Lung (tissue), 12 donors: Measurements from ENCODE around the gene EVX1. TPM values are rescaled to one million over a fixed set of nuclear protein-coding genes. Genes with fewer than 3 reads are reported as not detected.

Experiments
- ATAC-seq: fragments of 200-7000 bp; cut with Tn5 transposase; one replicate; pipeline ENCODE4 v1.9.1; 2020; ENCODE audit warnings: moderate number of reproducible peaks; ENCODE audit not compliant: insufficient read depth, low FRiP score
- DNase-seq, 3 donors: peaks; one replicate each; pipeline ENCODE4 v3.0.0-alpha.2; 2013 to 2017
- H3K27ac ChIP-seq, 2 donors: one replicate each; pipeline ENCODE4 v1.5.1; 2013; ENCODE audit warnings: mild to moderate bottlenecking in 2 of 2, moderate library complexity in 2 of 2, control low read depth in 1 of 2, inconsistent platforms in 1 of 2, low read depth in 1 of 2, low read length in 1 of 2
- H3K27me3 ChIP-seq, 3 donors: one replicate each; pipeline ENCODE4 v1.5.1; 2013; ENCODE audit warnings: low read length in 2 of 3; ENCODE audit not compliant: control insufficient read depth in 3 of 3, insufficient read depth in 3 of 3
- H3K36me3 ChIP-seq, 4 donors: one replicate each; pipeline ENCODE4 v1.5.1; 2013; ENCODE audit warnings: low read length in 4 of 4, mild to moderate bottlenecking in 1 of 4, moderate library complexity in 1 of 4; ENCODE audit not compliant: control insufficient read depth in 4 of 4, insufficient read depth in 4 of 4
- H3K4me1 ChIP-seq, 5 donors: one replicate each; pipeline ENCODE4 v1.5.1; 2013; ENCODE audit warnings: low read length in 5 of 5, mild to moderate bottlenecking in 2 of 5, moderate library complexity in 1 of 5; ENCODE audit not compliant: control insufficient read depth in 5 of 5, insufficient read depth in 5 of 5
- H3K4me3 ChIP-seq: one replicate; pipeline ENCODE4 v1.5.1; 2013; ENCODE audit warnings: mild to moderate bottlenecking, control low read depth, moderate library complexity
- H3K9ac ChIP-seq, 2 donors: one replicate each; pipeline ENCODE4 v1.5.1; 2013; ENCODE audit warnings: low read length in 2 of 2, control low read depth in 1 of 2; ENCODE audit not compliant: insufficient read depth in 1 of 2
- H3K9me3 ChIP-seq, 4 donors: one replicate each; pipeline ENCODE4 v1.5.1; 2013; ENCODE audit warnings: low read length in 3 of 4, mild to moderate bottlenecking in 1 of 4, moderate library complexity in 1 of 4; ENCODE audit not compliant: control insufficient read depth in 4 of 4, insufficient read depth in 3 of 4
- CTCF ChIP-seq: IDR thresholded peaks from 2 replicates; pipeline ENCODE4 v1.5.1; 2012; ENCODE audit warnings: mild to moderate bottlenecking; ENCODE audit errors: control extremely low read depth, extremely low read depth
- WGBS, 2 donors: extraction: QIAGEN DNeasy Blood & Tissue Kit; methylation state at CpG; one replicate each; pipeline ENCODE4 v1.1.7; 2013; 5-methylcytosine and 5-hydroxymethylcytosine counted together
- polyA plus RNA-seq, 2 donors: library from polyadenylated mRNA; stranded (reverse); fragments of 200-250 nt; gene quantifications; one replicate each; pipeline ENCODE4 v1.2.1, GENCODE V29; 2013
- total RNA-seq, 2 donors: library from RNA; depleted of rRNA in 1 of 2; stranded (reverse); fragments of >200 nt in 1 of 2; gene quantifications; one replicate each; pipeline ENCODE4 v1.2.1, GENCODE V29; 2014 to 2021
- donor health status: control.
- donor health status: control.
- donor health status: Bipolar disorder and iron deficiency.
- donor health status: healthy.
- donor health status: DM: yes; HTN: yes; CAD: no.

EVX1 gene
- total and polyA plus RNA-seq, 4 donors: not detected

GRCh38 chr7:27297356-27297755, 54.8 kb downstream of the EVX1 start:
- ATAC-seq: no peak
- H3K4me3 ChIP-seq: no peak overlapping the region
- no peaks in the 10 kb centered on the region for H3K9me3 ChIP-seq
- H3K4me1 ChIP-seq: peaks cover 0 to 5% (median 0%) of the 10 kb centered on the region in 5 donors
- 56 to 62% methylated on average over 8 of the region's 8 CpGs for WGBS, 2 donors
- H3K27ac ChIP-seq: no peak overlapping the region
- no peaks in the 10 kb centered on the region for H3K27me3 ChIP-seq
- DNase-seq: no peak
- H3K9ac ChIP-seq: no peak overlapping the region
- H3K36me3 ChIP-seq: no peaks in the 10 kb centered on the region
- TF ChIP-seq CTCF: no peak

Other genes with a start within 250 kb of the EVX1 start
- under 1 TPM; 0.31 to 0.37 TPM for gene HOXA1, start 146.8 kb upstream of the EVX1 start, total RNA-seq
- under 1 TPM; 0.06 to 0.33 TPM for gene HOXA1, start 146.8 kb upstream of the EVX1 start, polyA plus RNA-seq
- 1 to 10 TPM; 1.7 to 3.4 TPM for gene HOXA2, start 140.1 kb upstream of the EVX1 start, total RNA-seq
- 1 to 10 TPM in 1 of 2 donors, under 1 TPM in 1; 0.44 to 1.2 TPM for gene HOXA2, start 140.1 kb upstream of the EVX1 start, polyA plus RNA-seq
- 1 to 10 TPM; 2.7 to 4.4 TPM for gene HOXA4, start 112.0 kb upstream of the EVX1 start, total RNA-seq
- gene HOXA4, start 112.0 kb upstream of the EVX1 start, polyA plus RNA-seq: 1 to 10 TPM; 3.8 to 6.0 TPM
- 10 to 100 TPM; 20.9 to 61.9 TPM for gene HOXA5, start 99.1 kb upstream of the EVX1 start, total RNA-seq
- 1 to 10 TPM; 9.2 to 9.5 TPM for gene HOXA5, start 99.1 kb upstream of the EVX1 start, polyA plus RNA-seq
- 1 to 10 TPM; 4.7 to 7.7 TPM for gene HOXA6, start 95.0 kb upstream of the EVX1 start, total RNA-seq
- under 1 TPM; 0.49 to 0.94 TPM for gene HOXA6, start 95.0 kb upstream of the EVX1 start, polyA plus RNA-seq
- gene HOXA3, start 90.2 kb upstream of the EVX1 start, total RNA-seq: 10 to 100 TPM; 10.3 to 10.7 TPM
- 1 to 10 TPM; 1.9 to 2.3 TPM for gene HOXA3, start 90.2 kb upstream of the EVX1 start, polyA plus RNA-seq
- gene HOXA7, start 86.1 kb upstream of the EVX1 start, total RNA-seq: 1 to 10 TPM; 1.1 to 2.2 TPM
- 1 to 10 TPM; 1.0 to 1.7 TPM for gene HOXA7, start 86.1 kb upstream of the EVX1 start, polyA plus RNA-seq
- under 1 TPM; 0.11 to 0.46 TPM for gene HOXA9, start 77.3 kb upstream of the EVX1 start, total RNA-seq
- gene HOXA9, start 77.3 kb upstream of the EVX1 start, polyA plus RNA-seq: under 1 TPM; 0.40 to 0.85 TPM
- gene HOXA10, start 68.5 kb upstream of the EVX1 start, total RNA-seq: under 1 TPM in 1 of 2 donors, not detected in 1; 0.21 TPM
- under 1 TPM; 0.26 to 0.29 TPM for gene HOXA10, start 68.5 kb upstream of the EVX1 start, polyA plus RNA-seq
- not detected for gene HOXA11, start 57.6 kb upstream of the EVX1 start, total RNA-seq
- not detected for gene HOXA11, start 57.6 kb upstream of the EVX1 start, polyA plus RNA-seq
- not detected for gene HOXA13, start 42.7 kb upstream of the EVX1 start, total RNA-seq
- not detected for gene HOXA13, start 42.7 kb upstream of the EVX1 start, polyA plus RNA-seq